ENCODE results near the gene ZNF786. TPM values are rescaled to one million over a fixed set of nuclear protein-coding genes. Genes with fewer than 3 reads are reported as not detected.
"Not testable (repeated sequence)": the region's sequence is repeated elsewhere in the genome, so short reads cannot be mapped to it uniquely, and the experiment has no call there.

Gene ZNF786
- total RNA-seq, 1 experiment from 2014 or later = 5.9 TPM

GRCh38 chr7:149050941-149051340, 39.6 kb downstream of the ZNF786 start:
- no peak for DNase-seq (ENCODE audit: low read depth)
- in situ Hi-C loops (cut with HindIII; ENCODE audit: low pct_unique_long_range_greater_than_20kb, low sequenced_read_pairs) = no loop called here

GRCh38 chr7:149048805-149049204, 41.7 kb downstream of the ZNF786 start:
- in situ Hi-C loops (cut with HindIII; ENCODE audit: low pct_unique_long_range_greater_than_20kb, low sequenced_read_pairs) = no loop called here
- DNase-seq (ENCODE audit: low read depth) = no peak

DNA sequence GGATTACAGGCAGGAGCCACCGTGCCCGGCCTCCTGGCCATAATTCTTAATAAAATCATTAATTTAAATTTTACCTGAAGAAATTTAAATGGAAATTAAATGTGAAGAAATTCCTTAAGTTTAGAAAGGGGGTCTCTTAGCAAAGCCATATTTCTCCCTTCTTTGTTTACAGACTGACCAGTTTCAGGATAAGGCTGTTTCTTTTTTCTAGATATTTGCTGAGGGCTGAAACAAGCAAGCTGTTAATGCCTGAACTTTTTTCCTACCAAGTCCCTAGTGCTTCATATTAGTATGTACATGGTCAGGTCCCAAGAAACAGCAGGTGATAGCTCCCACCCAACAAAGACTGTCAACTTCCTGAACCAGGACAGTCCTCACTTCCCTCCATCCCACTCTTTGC, 44.1 kb downstream of the ZNF786 start:
- in situ Hi-C loops (cut with HindIII; ENCODE audit: low pct_unique_long_range_greater_than_20kb, low sequenced_read_pairs) = no loop called here
- DNase-seq (ENCODE audit: low read depth) = no peak

DNA sequence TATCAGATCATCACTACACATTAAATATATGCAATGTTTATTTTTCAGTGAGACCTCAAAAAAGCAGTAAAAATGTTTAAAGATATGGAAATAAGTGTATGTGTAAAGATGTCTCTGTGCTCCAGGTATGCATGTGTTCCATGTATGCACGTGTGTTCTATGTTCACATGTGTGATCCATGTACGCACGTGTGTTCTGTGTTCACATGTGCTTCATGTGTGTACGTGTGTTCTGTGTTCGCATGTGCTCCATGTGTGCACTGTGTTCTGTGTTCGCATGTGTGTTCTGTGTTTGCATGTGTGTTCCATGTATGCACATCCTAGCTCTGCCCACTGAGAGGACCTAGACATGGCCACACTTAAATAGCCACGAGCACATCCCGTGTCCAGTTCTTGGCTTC, 46.6 kb downstream of the ZNF786 start:
- in situ Hi-C loops (cut with HindIII; ENCODE audit: low pct_unique_long_range_greater_than_20kb, low sequenced_read_pairs) = no loop called here
- no peak for DNase-seq (ENCODE audit: low read depth)

DNA sequence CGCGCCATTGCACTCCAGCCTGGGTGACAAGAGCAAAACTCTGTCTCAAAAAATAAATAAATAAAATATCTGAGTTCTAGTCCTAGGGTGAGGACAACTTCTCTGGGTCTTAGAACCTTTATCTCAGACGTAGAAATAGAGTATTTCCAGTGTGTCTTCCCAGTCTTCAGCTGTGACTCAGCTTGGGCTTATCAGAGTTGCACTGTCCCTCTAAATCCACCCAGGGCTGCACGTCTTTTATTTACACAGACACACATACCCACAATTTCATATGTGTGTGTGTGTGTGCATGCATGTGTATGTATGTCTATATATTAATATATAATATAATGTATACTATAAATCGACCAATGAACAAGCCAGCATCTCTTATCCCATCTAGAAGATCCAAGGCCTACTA, 49.2 kb downstream of the ZNF786 start:
- DNase-seq (ENCODE audit: low read depth) = no peak
- in situ Hi-C loops (cut with HindIII; ENCODE audit: low pct_unique_long_range_greater_than_20kb, low sequenced_read_pairs) = no loop called here

DNA sequence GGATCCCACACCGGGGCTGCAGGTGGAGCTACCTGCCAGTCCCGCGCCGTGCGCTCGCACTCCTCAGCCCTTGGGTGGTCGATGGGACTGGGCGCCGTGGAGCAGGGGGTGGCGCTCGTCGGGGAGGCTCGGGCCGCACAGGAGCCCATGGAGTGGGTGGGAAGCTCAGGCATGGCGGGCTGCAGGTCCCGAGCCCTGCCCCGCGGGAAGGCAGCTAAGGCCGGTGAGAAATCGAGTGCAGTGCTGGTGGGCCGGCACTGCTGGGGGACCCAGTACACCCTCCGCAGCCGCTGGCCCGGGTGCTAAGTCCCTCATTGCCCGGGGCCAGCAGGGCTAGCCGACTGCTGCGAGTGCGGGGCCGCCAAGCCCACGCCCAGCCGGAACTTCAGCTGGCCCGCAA, 51.9 kb downstream of the ZNF786 start:
- DNase-seq (ENCODE audit: low read depth); in situ Hi-C loops (cut with HindIII; ENCODE audit: low pct_unique_long_range_greater_than_20kb, low sequenced_read_pairs): not testable (repeated sequence)

DNA sequence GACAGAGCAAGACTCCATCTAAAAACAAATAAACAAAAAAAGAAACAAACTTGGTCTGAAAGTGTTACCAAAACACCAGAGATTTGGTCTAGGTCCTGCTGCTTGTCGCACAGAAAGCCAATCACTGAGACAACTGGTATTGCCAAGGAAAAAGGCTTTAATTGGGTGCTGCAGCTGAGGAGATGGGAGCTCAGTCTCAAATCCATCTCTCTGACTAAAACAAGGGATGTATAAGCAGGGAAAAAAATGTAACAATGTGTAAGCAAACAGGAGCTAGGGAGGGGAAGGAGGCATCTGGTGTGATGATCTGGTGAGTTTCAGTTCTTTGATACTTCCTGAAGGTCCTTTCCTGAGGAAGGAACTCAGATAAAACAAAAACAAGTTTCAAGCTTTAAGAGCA, 53.8 kb downstream of the ZNF786 start:
- in situ Hi-C loops (cut with HindIII; ENCODE audit: low pct_unique_long_range_greater_than_20kb, low sequenced_read_pairs) = no loop called here
- DNase-seq (ENCODE audit: low read depth) = no peak

DNA sequence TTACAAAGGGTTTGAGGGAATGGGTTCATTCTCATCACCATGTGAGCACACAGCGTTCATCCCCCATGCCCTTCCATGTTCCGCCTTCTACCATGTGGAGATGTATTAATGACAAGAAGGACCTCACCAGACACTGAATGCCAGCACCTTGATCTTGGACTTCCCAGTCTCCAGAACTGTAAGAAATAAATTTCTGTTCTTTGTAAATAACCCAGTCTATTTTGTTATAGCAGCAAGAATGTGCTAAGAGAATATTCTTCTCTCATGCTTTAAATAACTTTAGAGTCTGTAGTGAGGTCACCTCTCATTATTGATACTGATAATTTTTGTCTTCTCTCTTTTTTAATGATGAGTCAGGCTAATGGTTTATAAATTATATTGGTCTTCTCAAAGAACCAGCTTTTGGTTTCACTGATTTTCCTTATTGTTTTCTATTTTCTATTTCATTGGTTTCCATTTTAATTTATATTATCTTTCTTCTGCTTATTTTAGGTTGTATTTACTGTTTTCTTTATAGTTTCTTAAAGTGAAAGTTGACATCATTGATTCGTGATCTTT, 59.1 kb downstream of the ZNF786 start:
- in situ Hi-C loops (cut with HindIII; ENCODE audit: low pct_unique_long_range_greater_than_20kb, low sequenced_read_pairs) = no loop called here
- DNase-seq (ENCODE audit: low read depth) = no peak

GRCh38 chr7:149030439-149030838, 60.1 kb downstream of the ZNF786 start:
- in situ Hi-C loops (cut with HindIII; ENCODE audit: low pct_unique_long_range_greater_than_20kb, low sequenced_read_pairs); DNase-seq (ENCODE audit: low read depth): not testable (repeated sequence)

GRCh38 chr7:149028346-149029109, 62.0 kb downstream of the ZNF786 start, which contains the start of gene PDIA4:
Gene PDIA4, minus strand, starts transcription at chr7:149028505. Its CDS starts 97 bp downstream, at chr7:149028408.
- in situ Hi-C loops (cut with HindIII; ENCODE audit: low pct_unique_long_range_greater_than_20kb, low sequenced_read_pairs) = no loop called here
- DNase-seq (ENCODE audit: low read depth) = peak; percentile 99

- DNase-seq (ENCODE audit: low read depth) = peak; percentile 14
- in situ Hi-C loops (cut with HindIII; ENCODE audit: low pct_unique_long_range_greater_than_20kb, low sequenced_read_pairs) = no loop called here
These were observed 62.7 kb downstream of the ZNF786 start for GRCh38 chr7:149027611-149028345.

DNA sequence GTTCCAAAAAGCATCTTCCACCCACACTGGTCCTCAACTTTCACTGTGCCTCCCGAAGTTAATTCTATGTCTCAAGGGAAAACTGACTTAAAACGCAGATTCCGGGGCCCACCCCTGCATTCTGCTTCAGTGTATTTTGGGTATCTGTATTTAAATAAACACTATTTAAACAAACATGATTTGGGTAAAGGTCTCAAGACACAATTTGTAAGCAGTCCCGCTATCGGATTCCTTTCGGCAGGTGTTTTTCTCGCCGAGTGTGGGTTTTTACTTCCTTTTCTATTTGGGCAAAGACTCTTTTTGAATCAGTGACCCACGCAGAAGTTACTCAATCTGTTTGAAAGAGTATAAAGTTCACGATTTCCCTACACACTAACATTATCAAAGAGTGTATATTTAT, 63.5 kb downstream of the ZNF786 start:
- in situ Hi-C loops (cut with HindIII; ENCODE audit: low pct_unique_long_range_greater_than_20kb, low sequenced_read_pairs) = no loop called here

GRCh38 chr7:149023662-149024061, 66.9 kb downstream of the ZNF786 start:
- no peak for DNase-seq (ENCODE audit: low read depth)
- in situ Hi-C loops (cut with HindIII; ENCODE audit: low pct_unique_long_range_greater_than_20kb, low sequenced_read_pairs) = no loop called here

More for the DNA sequence above, 63.5 kb downstream of the ZNF786 start:
- no peak for DNase-seq (ENCODE audit: low read depth)

- in situ Hi-C loops (cut with HindIII; ENCODE audit: low pct_unique_long_range_greater_than_20kb, low sequenced_read_pairs) = no loop called here
- DNase-seq (ENCODE audit: low read depth) = no peak
These were observed 67.7 kb downstream of the ZNF786 start for GRCh38 chr7:149022756-149023360.

DNA sequence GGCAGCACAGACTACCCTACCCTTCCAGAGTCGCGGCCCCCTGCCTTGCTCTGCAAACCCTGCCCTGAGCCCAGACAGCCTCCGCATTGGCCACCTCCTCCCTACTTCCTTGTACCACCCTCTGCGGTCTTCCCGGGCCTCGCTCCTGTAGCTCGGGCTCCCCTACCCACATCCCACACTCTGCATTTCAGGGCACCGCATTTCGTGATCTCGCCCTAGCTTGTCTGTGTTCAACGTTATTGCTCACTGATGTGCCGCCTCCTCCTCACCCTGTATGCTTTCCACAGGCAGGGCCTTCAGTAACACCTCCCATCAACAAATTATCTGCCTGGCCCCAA, 68.8 kb downstream of the ZNF786 start:
- in situ Hi-C loops (cut with HindIII; ENCODE audit: low pct_unique_long_range_greater_than_20kb, low sequenced_read_pairs) = no loop called here
- no peak for DNase-seq (ENCODE audit: low read depth)

GRCh38 chr7:149020483-149020882, 70.0 kb downstream of the ZNF786 start:
- in situ Hi-C loops (cut with HindIII; ENCODE audit: low pct_unique_long_range_greater_than_20kb, low sequenced_read_pairs) = no loop called here
- no peak for DNase-seq (ENCODE audit: low read depth)
